Hepatocyte (in vitro differentiated cells): ENCODE measurements around the gene LRP4.

Experiments
- EZH2phosphoT487 ChIP-seq: fragments of 200-600 bp; sonication (generic); IDR thresholded peaks from one replicate; pipeline ENCODE4 v1.6.1; 2018; ENCODE audit warnings: antibody characterized with exemption, mild to moderate bottlenecking, low read depth, moderate library complexity; ENCODE audit not compliant: unreplicated experiment, severe bottlenecking
- TF ChIP-seq, protein P1 (sequence below): fragments of 200-600 bp; sonication (generic); IDR thresholded peaks from 2 replicates; pipeline ENCODE4 v1.5.1; 2016; ENCODE audit warnings: antibody characterized with exemption, mild to moderate bottlenecking; ENCODE audit not compliant: poor library complexity

DNA sequence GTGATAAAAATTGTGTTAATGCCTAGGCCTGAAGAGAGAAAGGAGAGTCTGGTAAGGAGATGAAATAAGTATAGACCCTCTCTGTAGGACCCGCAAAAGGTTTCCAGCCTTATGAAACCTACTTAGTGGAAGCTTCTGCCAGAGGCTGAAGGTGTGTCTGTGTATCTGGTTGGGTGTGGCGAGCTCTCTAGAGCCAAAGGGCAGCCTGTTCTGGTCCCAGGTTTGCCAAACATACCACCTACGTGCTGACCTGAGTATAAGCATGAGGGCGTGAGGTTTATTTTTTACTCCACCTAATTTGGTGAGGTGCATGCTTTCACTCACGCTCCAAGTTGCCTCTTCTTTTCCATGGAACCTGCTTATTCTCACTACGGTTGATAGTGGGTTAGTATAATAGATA is 23.8 kb upstream of the LRP4 start:
- TF ChIP-seq, protein P1, sequence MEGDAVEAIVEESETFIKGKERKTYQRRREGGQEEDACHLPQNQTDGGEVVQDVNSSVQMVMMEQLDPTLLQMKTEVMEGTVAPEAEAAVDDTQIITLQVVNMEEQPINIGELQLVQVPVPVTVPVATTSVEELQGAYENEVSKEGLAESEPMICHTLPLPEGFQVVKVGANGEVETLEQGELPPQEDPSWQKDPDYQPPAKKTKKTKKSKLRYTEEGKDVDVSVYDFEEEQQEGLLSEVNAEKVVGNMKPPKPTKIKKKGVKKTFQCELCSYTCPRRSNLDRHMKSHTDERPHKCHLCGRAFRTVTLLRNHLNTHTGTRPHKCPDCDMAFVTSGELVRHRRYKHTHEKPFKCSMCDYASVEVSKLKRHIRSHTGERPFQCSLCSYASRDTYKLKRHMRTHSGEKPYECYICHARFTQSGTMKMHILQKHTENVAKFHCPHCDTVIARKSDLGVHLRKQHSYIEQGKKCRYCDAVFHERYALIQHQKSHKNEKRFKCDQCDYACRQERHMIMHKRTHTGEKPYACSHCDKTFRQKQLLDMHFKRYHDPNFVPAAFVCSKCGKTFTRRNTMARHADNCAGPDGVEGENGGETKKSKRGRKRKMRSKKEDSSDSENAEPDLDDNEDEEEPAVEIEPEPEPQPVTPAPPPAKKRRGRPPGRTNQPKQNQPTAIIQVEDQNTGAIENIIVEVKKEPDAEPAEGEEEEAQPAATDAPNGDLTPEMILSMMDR, result no peak
- TF ChIP-seq EZH2phosphoT487, result no peak
